DMS53 treated with DMSO at 0.1 percent for 48 hours (cell line): ENCODE results near the gene NUDT3.
"Not testable (repeated sequence)": the region's sequence is repeated elsewhere in the genome, so short reads cannot be mapped to it uniquely, and the experiment has no call there.

Source experiments
- DNase-seq: peaks from one replicate; lab custom pipeline; 2025; ENCODE audit not compliant: unreplicated experiment; lab: John Stamatoyannopoulos, UW

NUDT3 gene

DNA sequence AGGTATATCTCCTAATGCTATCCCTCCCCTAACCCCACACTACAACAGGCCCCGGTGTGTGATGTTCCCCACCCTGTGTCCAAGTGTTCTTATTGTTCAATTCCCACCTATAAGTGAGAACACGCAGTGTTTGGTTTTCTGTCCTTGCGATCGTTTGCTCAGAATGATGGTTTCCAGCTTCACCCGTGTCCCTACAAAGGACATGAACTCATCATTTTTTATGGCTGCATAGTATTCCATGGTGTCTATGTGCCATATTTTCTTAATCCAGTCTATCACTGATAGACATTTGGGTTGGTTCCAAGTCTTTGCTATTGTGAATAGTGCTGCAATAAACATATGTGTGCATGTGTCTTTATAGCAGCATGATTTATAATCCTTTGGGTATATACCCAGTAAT lies 20.6 kb downstream of the NUDT3 start:
- not testable (repeated sequence) for DNase-seq

DNA sequence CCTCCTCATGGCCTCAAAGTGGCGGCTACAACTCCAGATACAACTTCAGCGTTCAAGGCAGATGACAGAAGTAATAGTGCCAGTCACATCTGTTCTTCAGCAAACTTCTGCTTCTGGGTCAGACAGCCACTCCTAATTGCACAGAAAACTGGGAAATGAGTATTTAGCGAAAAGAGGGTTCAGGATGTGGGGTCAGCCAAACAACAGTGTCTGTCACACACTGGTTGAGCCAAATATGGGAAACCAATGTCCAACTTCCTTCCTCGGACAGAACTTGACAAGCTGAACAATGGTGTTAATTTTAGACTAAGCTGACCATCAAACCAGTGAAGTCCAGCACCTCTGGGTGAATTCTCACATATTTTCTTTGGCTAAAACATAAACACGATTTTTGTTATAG lies 22.1 kb downstream of the NUDT3 start:
- DNase-seq: no peak

DNA sequence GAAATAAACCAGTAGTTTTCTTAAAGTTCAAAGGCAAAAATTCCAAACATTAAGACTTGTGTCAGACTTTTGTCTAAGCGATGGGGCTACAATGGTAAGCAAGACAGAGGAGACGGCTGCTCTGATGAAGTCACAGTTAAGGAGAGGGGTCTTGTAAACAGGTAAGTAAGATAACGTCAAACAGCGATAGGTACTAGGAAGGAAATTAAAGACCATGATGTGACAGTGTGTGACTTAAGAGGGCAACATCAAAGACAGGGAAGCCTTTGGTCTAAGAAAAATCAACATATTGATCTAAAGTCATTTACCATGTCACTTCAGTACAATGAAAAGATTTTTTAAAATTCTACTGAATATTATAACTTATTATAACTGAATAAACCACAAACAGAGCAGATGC lies 23.1 kb downstream of the NUDT3 start:
- DNase-seq: no peak

DNA sequence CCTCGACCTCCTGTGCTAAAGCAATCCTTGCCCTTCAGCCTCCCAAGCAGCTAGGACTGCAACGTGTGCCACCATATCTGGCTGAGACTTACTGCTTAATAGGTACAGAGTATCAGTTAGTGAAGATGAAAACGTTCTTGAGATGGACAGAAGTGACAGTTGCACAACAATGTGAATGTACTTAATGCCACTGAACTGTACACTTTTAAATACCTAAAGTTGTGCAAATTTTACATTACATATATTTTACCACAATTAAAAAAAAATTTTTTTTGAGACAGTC lies 25.9 kb downstream of the NUDT3 start:
- no peak for DNase-seq

DNA sequence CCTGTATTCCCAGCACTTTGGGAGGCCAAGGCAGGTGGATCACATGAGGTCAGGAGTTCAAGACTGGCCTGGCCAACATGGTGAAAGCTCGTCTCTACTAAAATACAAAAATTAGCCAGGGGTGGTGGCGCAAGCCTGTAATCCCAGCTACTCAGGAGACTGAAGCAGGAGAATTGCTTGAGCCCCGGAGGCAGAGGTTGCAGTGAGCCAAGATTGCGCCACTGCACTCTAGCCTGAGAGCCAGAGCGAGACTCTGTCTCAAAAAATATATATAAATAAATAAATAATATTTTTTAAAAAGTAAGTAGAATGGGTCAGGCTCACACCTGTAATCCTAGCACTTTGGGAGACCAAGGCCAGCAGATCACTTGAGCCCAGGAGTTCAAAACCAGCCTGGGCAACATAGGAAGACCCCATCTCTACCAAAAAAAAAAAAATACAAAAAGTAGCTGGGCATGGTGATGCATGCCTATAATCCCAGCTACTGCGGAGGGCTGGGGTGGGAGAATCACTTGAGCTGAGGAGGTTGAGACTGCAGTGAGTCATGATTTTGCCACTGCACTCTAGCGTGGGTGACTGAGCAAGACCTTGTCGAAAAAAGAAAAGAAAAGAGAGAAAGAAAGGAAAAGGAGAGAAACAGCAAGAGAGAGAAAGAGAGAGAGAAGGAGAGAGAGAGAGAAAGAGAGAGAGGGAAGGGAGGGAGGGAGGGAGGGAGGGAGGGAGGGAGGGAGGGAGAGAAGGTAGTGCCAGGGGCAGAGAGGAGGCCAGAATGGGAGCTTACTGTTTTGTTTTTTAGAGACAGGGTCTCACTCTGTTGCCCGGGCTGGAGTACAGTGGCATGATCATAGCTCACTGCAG lies 26.5 kb downstream of the NUDT3 start:
- DNase-seq: not testable (repeated sequence)

DNA sequence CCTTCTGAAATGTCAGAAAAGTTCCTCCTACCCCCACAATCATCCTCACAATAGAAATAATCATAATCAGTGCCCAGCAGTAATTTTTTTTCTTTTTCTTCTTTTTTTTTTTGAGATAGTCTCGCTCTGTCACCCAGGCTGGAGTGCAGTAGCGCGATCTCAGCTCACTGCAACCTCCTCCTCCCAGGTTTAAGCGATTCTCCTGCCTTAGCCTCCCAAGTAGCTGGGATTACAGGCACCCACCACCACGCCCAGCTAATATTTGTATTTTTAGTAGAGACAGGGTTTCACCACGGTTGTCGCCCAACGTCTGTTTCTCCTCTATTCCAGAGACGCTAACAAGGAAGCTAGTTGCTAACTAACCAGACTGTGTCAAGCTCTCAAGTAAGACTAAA lies 28.8 kb downstream of the NUDT3 start:
- not testable (repeated sequence) for DNase-seq

DNA sequence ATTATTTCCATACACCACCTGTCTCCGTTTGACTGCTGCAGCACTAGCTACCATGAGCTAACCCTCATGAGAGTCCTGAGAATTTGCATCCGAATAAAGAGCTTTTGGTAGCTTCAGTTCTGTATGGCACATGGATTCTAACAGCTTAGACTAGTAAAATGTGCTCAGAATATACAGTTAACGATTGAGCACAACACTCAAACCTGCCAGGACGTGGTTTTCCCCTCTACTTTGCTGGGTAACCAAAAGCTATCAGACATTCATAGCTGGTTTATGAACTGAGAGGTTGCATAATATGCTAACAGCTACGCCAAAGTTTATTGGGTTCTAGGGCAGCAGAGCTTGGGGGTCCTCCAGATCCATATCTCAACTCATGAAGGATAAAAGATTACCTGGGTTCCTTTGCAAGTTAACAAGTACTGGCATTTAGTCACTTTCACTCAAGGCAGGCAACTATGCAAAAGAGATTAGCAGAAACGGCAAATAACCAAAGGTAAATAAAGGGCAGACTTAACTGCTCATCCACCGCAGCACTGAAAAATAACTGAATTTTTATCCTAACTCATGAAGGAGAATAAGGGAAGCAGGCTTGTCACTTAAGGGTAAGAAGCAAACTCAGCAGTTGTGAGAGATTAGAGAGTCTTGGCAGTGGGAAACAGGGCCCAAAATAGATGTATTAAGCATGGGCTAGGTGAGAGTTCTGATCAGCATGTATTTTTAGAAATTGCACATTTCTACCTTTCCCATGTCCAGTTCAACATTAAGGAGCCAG lies 29.4 kb downstream of the NUDT3 start:
- DNase-seq: no peak

DNA sequence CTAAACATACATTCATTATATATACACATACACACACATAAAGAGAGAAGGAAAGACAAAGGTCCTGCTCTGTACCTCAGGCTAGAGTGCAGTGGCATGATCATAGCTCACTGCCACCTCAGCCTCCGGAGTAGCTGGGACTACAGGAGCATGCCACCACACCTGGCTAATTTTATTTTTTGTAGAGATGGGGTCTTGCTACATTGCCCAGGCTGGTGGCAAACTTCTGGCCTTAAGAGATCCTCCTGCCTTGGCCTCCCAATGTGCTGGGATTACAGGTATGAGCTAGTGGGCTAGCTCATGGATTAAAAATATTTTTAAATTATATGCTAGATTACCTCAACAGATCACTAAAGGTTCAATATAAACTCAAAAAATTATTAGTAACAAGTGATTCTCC lies 30.3 kb downstream of the NUDT3 start:
- DNase-seq: no peak

DNA sequence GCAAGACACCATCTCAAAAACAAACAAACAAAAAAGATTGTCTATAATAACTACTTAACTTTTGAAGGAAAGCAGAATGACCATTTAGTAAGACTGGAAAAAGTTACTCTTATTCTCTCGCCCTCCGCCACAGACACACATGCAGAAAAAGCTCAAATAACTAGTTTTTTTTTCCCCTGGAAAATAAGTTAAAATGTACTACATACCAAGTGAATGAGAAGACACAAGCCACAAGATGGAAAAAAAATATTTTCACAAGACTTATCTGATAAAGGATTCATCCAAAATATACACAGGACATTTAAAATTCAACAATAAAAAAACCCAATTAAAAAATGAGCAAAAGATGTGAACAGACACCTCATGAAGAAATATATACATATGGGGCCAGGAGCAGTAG lies 31.9 kb downstream of the NUDT3 start:
- DNase-seq: no peak

DNA sequence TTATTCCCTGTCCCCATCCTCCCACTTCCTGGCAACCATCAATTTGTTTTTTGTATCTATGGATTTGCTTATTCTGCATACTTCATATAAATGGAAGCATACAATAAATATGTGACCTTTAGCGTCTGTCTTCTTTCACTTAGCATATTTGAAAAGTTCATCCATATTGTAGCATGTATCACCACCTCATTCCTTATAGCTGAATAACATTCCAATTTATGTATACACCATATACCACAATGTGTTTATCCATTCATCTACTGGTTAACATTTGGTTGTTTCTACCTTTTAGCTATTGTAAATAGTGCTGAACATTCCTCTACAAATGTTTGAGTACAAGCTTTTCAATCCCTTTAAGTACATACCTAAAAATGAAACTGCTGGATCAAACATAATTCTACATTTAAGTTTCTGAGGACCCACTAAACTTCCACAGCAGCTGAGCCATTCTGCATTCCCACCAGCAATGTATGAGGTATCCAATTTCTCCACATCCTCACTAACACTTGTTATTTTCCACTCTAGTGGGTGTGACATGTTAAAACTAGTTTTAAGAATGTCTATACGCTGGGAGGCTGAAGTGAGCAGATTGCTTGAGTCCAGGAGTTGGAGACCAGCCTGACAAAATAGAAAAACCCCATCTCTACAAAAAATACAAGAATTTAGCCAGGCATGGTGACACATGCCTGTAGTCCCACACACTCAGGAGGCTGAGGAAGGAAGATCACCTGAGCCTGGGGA lies 32.9 kb downstream of the NUDT3 start:
- no peak for DNase-seq

DNA sequence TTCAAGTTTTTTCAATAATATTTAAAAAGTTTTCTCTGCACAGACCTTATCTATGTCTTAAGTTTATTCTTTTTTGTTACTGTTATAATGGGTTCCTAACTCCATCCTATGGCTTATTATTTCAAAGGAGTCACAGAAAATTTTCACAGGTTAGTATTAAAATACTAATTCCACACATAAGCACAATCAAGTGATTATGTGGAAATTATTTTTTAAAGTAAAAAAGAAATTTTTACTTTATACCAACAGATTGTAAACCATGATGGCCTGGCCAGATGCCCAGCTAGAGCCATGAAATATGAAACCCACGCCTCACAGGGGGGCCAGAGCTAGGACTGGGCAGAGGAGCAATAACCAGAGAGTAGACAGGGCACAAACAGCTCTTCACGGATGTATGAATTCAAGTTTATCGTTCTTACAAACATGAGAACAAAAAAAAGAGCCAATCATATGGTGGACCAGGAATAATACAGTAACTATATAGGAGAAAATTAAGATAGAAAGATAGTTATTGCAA lies 34.0 kb downstream of the NUDT3 start:
- no peak for DNase-seq

DNA sequence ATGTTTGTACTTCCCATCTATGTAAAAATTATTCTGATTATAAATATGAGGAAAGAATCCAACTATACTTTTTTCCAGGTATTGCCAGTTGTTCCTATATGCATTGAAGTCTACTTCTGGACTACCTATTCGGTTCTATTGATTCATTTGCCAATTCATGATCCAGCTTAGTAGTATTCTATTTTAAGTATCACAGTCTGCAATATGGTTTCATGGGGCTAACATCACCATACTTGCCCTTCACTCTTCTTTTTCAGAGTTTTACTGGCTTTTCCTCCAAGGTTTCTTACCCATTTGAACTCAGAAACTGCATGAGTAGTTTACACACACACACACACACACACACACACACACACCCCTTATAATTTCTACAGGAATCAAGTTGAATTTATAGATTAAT lies 34.5 kb downstream of the NUDT3 start:
- no peak for DNase-seq

DNA sequence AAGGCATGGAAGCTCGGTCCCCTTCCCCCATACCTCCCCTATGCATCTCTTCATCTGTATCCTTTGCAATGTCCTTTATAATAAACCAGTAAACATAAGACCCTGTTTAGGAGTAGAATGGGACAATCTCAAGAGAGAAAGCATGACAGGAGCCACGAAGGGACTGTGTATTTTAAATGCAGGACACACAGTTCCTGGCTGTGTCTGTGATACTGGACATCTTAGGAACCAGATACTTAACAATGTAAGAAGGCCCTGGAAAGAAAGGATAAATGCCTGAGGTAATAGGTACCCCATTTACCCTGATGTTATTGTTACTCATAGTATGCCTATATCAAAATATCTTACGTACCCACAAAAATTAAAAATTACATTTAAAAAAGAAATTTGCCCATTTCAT lies 36.6 kb downstream of the NUDT3 start:
- no peak for DNase-seq

DNA sequence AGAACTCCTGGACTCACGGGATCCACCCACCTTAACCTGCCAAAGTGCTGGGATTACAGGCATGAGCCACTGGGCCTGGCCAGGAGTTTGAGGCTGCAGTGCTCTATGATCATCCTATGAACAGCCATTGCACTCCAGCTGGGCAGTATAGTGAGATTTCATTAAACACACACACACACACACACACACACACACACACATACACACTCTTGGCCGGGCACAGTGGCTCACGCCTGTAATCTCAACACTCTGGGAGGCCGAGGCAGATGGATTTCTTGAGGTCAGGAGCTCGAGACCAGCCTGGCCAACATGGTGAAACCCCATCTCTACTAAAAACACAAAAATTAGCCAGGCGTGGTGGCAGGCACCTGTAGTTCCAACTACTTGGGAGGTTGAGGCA lies 38.2 kb downstream of the NUDT3 start:
- not testable (repeated sequence) for DNase-seq

DNA sequence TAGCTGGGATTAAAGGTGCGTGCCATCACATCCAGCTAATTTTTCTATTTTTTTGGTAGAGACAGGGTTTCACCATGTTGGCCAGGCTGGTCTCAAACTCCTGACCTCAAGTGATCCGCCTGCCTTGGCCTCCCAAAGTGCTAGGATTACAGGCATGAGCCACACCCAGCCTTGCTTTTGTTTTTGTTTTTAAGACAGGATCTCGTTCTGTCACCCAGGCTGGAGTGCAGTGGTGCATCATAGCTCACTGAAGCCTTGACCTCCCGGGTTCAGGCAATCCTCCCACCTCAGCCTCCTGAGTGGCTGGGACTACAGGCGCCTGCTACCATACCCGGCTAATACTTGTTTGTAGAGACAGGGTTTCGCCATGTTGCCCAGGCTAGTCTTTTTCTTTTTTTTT lies 38.9 kb downstream of the NUDT3 start:
- not testable (repeated sequence) for DNase-seq

DNA sequence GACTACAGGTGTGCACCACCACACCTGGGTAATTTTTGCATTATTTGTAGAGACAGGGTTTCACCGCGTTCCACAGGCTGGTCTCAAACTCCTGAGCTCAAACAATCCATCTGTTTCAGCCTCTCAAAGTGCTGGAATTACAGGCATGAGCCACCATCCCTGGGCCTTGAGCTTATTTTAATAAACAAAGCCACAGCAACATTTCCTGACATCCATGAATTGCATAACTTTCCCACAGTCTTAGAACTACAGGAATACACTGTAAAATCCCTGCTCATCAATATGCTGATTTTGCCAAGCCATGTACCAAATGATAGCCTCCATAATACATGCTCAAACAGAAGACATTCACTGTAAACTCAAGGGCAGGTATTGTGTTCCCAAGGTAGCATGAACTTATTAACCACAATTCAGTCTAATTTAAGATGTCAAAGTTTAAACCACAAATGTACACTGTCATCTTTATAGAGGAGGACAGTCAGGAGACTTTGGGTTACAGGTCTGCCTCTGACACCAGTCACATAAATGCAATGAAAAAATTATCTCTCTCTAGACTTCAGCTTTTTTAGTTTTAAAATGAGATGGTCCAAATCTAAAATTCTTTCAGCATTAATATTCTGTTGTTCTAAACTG lies 40.0 kb downstream of the NUDT3 start:
- DNase-seq: no peak

DNA sequence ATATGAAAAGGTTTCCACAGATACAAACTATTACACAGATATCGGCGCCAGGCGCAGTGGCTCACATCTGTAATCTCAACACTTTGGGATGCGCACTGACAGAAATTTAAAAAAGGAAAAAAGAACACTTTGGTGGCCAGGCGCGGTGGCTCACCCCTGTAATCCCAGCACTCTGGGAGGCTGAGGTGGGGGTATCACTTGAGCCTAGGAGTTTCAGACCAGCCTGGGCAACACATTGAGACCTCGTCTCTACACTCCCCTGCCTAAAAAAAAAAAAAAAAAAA lies 41.6 kb downstream of the NUDT3 start:
- no peak for DNase-seq

DNA sequence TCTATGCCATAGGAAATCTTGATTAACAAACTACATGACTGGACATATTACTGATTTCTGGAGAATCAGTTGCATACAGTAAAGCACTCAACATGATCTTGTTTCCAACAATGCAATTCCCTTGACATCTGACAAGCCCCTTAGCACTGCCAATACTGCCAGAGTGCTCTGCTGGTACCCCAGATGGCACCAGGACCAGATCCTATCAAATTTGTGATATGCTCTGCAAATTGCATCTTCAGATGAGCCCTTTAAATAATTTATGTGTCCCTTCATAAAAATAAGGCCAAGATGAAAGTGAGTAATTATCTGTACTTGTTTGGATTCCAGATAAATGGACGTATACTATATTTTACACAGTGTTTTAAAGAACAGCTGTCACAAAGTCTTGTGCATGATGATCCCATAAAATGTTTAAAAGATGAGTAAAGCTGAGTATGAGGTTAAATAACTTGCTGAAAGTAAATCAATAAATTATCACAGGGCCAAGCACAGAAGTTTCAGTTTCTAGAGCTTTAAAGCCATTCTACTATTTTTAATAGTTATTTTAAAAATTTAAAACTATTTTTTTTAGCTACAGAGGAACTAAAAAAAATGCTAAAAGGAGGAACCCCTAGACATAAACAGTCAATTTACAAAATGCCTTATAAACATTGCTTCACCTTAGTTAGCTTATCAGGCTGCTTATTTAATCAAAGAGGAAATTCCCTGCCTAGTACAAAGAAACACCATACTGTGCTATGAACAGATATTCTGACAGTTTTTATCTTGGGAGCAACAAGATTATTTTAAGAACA lies 42.1 kb downstream of the NUDT3 start:
- no peak for DNase-seq

DNA sequence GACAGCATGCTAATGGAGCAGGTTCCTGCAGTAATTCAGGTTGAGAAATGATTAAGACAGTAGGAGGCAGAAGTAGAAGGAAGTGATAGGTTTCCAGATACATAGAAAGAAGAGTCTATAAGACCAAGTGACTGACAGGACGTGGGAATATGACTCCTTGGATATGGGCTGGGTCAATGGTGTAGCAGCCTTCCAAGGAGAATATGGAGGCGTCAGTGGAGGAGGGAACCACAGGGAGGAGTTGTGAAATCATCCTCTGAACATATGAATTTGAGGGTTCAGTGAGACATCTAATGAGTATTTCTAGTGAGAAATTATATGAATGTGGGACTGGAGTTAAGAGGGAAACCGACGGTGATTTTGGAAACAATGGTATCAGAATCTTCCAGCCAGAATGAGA lies 43.3 kb downstream of the NUDT3 start:
- DNase-seq: no peak

DNA sequence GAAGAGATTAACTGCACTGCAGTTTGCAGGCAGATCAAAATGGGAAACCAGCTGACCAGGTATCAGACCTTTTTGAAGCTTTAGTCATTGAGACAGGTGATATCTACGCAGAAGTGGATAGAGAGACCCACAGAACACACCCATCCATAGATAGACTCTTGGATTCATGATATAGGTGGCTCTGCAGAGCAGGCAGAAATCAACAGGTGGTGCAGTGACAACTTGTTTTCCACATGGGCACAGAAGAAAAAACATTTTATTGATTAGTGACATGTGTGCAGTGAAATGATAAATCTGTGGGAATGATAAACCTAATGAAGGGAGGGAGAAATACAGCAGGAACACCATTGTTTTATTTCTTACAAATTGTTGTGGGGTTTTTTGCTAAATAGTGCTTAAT lies 45.2 kb downstream of the NUDT3 start:
- DNase-seq: no peak
